ENCODE data around the gene CFAP58.

CFAP58 gene

GRCh38 chr10:104487794-104488438, 134.3 kb downstream of the CFAP58 start:
- no peak for DNase-seq (ENCODE audit: low spot score)

- no peak for DNase-seq (ENCODE audit: low spot score)
Observed at GRCh38 chr10:104488439-104488832, 134.8 kb downstream of the CFAP58 start.

GRCh38 chr10:104492329-104492940, 138.8 kb downstream of the CFAP58 start:
- DNase-seq (ENCODE audit: low spot score) = no peak

- no peak for DNase-seq (ENCODE audit: low spot score)
Observed at GRCh38 chr10:104498347-104499081, 144.9 kb downstream of the CFAP58 start.

- no peak for DNase-seq (ENCODE audit: low spot score)
Observed at GRCh38 chr10:104501449-104501848, 147.8 kb downstream of the CFAP58 start.

GRCh38 chr10:104501864-104502579, 148.4 kb downstream of the CFAP58 start:
- DNase-seq (ENCODE audit: low spot score) = no peak

- no peak for DNase-seq (ENCODE audit: low spot score)
Observed at GRCh38 chr10:104502907-104503306, 149.3 kb downstream of the CFAP58 start.

Data from CD4-positive, alpha-beta T cell treated with Interleukin-6 at 100 ng/mL for 8 hours (primary cell).